Measurements from ENCODE around the gene GUCY1A2. TPM values are rescaled to one million over a fixed set of nuclear protein-coding genes. Genes with fewer than 3 reads are reported as not detected.

The GUCY1A2 gene
- total RNA-seq, 2 donors from 2014 or later, result 0.77 to 1.2 TPM

DNA sequence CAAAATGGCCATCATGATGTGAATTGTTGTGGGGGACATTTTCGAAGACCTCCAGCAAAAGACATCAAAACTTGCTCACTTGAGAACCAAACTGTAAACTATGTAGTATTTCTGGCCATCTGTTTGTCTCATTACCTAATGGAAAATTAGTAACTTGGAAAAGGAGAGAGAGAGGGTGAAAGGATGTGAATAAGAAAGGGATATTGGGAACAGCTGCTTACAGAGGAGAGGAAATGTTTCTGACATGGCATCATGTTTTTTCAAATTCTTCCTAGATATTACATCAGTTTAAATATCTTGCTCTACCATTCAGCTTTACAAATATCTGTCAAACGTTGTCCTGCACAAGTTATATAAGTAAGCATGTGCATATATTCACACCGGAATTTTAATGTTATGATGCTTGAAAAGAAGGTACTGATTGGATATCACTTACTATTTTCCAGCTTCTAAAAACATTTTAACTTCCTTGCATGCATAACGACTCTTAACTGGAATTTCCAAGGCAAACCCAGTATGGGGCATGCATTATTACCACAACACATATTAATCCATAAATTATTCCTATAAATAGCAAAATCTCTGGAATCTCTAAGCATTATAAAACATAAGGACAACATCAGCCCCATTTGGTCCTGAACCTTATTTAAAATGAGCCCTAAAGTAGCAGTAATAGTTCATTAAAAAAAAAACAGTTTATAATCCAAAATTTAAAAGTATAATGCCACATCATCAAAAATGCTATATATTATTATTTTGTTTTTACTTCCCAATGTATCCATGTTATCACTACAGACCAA is 20.0 kb downstream of the GUCY1A2 start:
- H3K27me3 ChIP-seq, result no peaks in the 10 kb centered on the region
- no peaks in the 10 kb centered on the region for H3K9me3 ChIP-seq
- intact Hi-C loops (cut with DNase I), result no loop called here
- TF ChIP-seq, protein P1, sequence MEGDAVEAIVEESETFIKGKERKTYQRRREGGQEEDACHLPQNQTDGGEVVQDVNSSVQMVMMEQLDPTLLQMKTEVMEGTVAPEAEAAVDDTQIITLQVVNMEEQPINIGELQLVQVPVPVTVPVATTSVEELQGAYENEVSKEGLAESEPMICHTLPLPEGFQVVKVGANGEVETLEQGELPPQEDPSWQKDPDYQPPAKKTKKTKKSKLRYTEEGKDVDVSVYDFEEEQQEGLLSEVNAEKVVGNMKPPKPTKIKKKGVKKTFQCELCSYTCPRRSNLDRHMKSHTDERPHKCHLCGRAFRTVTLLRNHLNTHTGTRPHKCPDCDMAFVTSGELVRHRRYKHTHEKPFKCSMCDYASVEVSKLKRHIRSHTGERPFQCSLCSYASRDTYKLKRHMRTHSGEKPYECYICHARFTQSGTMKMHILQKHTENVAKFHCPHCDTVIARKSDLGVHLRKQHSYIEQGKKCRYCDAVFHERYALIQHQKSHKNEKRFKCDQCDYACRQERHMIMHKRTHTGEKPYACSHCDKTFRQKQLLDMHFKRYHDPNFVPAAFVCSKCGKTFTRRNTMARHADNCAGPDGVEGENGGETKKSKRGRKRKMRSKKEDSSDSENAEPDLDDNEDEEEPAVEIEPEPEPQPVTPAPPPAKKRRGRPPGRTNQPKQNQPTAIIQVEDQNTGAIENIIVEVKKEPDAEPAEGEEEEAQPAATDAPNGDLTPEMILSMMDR (IDR thresholded peaks at IDR 0.05), result no peak
- no peak overlapping the region for H3K27ac ChIP-seq
- no peaks in the 10 kb centered on the region for H3K36me3 ChIP-seq
- H3K4me3 ChIP-seq, result no peak overlapping the region
- no peak for DNase-seq
- no peak overlapping the region for H3K9ac ChIP-seq (ENCODE audit: low read depth in 2 of 2, low read length in 2 of 2)
- no peaks in the 10 kb centered on the region for H3K4me1 ChIP-seq

DNA sequence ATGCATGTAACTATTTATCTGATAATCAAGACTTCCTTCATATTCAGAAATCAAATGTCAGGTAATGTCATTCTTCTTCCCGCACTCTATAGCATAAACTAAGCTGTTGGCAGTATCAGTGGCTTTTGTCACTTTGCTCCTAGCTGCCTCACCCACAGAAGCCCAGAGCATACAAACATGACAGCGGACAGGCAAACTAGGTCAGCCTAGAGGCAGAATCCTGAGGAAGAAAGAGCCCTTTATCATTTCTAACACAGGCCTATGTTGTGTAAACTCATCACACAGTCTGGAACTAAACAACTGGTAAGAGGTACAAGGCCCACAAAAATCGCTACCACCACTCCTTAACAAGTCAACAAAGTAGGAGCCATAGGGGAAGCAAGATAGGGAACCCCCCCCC is 21.0 kb downstream of the GUCY1A2 start:
- no peak for DNase-seq
- TF ChIP-seq, protein P1 (IDR thresholded peaks at IDR 0.05), result no peak
- H3K9ac ChIP-seq (ENCODE audit: low read depth in 2 of 2, low read length in 2 of 2), result no peak overlapping the region
- no peaks in the 10 kb centered on the region for H3K9me3 ChIP-seq
- H3K27ac ChIP-seq, result no peak overlapping the region
- no peaks in the 10 kb centered on the region for H3K36me3 ChIP-seq
- H3K4me3 ChIP-seq, result no peak overlapping the region
- intact Hi-C loops (cut with DNase I), result no loop called here
- H3K4me1 ChIP-seq, result no peaks in the 10 kb centered on the region
- no peaks in the 10 kb centered on the region for H3K27me3 ChIP-seq

DNA sequence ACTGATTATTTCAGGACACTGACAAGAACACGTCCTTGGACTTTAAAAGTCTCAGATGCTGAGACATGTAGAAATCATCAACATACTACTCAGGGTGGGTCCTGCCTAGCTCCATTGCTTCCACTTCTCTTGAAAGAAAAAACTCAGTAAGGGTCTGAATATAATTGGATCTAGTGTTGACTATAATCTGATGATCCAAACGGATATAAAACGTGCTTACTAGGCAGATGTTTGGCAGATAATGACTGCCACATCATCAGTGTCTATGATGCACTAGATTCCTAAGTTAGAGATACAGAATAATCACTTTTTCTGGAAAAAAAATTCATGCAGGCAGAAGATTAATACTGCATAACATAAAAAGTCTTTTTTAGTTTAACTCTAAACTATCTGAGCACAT is 21.6 kb downstream of the GUCY1A2 start:
- Histone ChIP-seq H3K27me3 (no peaks in the 10 kb centered on the region), H3K4me1 (no peaks in the 10 kb centered on the region), H3K9ac (ENCODE audit: low read depth in 2 of 2, low read length in 2 of 2) (no peak overlapping the region), H3K9me3 (no peaks in the 10 kb centered on the region), H3K36me3 (no peaks in the 10 kb centered on the region), H3K4me3 (no peak overlapping the region), H3K27ac (no peak overlapping the region)
- TF ChIP-seq, protein P1 (IDR thresholded peaks at IDR 0.05), result no peak
- intact Hi-C loops (cut with DNase I), result no loop called here
- DNase-seq, result no peak

DNA sequence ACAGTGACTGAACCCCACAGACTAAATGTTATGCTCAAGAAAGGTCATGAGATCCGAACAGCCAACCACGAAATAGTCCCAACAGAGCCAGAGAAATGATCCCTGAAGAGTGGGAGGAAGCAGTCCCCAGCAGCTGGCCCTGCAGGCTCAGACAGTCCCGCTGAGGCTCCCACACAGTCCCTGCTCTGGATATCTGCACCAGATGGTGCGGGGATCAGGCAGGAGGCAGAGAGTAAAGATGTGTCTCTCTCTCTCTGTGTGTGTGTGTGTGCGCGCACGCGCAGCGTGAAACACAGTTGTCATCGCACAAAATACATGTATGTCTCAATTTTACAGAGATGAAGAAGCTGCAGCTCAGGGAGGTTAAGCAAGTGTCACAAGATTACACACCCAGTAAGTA is 27.9 kb downstream of the GUCY1A2 start:
- Histone ChIP-seq H3K27me3 (no peaks in the 10 kb centered on the region), H3K9me3 (no peaks in the 10 kb centered on the region), H3K36me3 (no peaks in the 10 kb centered on the region), H3K4me1 (no peaks in the 10 kb centered on the region), H3K27ac (no peak overlapping the region), H3K9ac (ENCODE audit: low read depth in 2 of 2, low read length in 2 of 2) (no peak overlapping the region), H3K4me3 (no peak overlapping the region)
- intact Hi-C loops (cut with DNase I), result no loop called here
- no peak for DNase-seq
- TF ChIP-seq, protein P1 (IDR thresholded peaks at IDR 0.05), result no peak

DNA sequence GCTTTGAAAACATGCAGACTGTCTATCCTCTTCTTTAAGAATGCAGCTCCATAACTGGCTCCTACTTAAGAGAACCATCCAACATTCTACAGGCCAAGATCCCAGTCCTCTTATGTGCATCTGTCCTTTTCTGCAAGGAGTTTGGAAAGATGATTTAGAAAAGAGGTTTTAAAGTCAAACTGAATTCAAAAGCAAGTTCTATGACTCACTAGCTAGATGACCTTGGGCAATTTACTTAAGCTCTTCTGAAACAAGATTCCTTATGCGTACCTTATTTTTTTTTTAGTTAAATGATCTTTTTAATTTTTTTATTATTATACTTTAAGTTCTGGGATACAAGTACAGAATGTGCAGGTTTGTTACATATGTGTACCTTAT is 29.2 kb downstream of the GUCY1A2 start:
- no peaks in the 10 kb centered on the region for H3K27me3 ChIP-seq
- no peaks in the 10 kb centered on the region for H3K9me3 ChIP-seq
- H3K27ac ChIP-seq, result no peak overlapping the region
- H3K4me3 ChIP-seq, result no peak overlapping the region
- H3K9ac ChIP-seq (ENCODE audit: low read depth in 2 of 2, low read length in 2 of 2), result no peak overlapping the region
- H3K36me3 ChIP-seq, result no peaks in the 10 kb centered on the region
- DNase-seq, result no peak
- no peaks in the 10 kb centered on the region for H3K4me1 ChIP-seq
- intact Hi-C loops (cut with DNase I), result no loop called here
- TF ChIP-seq, protein P1 (IDR thresholded peaks at IDR 0.05), result no peak
